Tibial nerve (tissue), 4 donors: ENCODE data around the gene SLF2. TPM values are rescaled to one million over a fixed set of nuclear protein-coding genes. Genes with fewer than 3 reads are reported as not detected.

ENCODE experiments used
- DNase-seq, 2 donors: peaks; one replicate each; pipeline ENCODE4 v3.0.0-alpha.2; 2019; ENCODE audit warnings: low spot score in 2 of 2
- H3K27ac ChIP-seq, 4 donors: fragments of 200-600 bp; sonication (generic) in 3 of 4; one replicate each; pipeline ENCODE4 v1.5.1; 2017 to 2019; ENCODE audit warnings: mild to moderate bottlenecking in 1 of 4
- H3K27me3 ChIP-seq, 2 donors: fragments of 200-600 bp; sonication (generic) in 1 of 2; one replicate each; pipeline versions ENCODE4 v1.5.1 to v1.6.0; 2017 to 2019
- H3K36me3 ChIP-seq, 3 donors: fragments of 200-600 bp; sonication (generic); one replicate each; pipeline ENCODE4 v1.5.1; 2018 to 2019
- H3K4me1 ChIP-seq, 4 donors: fragments of 200-600 bp; sonication (generic) in 3 of 4; one replicate each; pipeline ENCODE4 v1.5.1; 2017 to 2019
- H3K4me3 ChIP-seq, 4 donors: fragments of 200-600 bp; sonication (generic) in 3 of 4; one replicate each; pipeline ENCODE4 v1.5.1; 2017 to 2019; ENCODE audit warnings: mild to moderate bottlenecking in 1 of 4, moderate library complexity in 1 of 4
- H3K9me3 ChIP-seq, 4 donors: fragments of 200-600 bp; sonication (generic) in 3 of 4; one replicate each; pipeline ENCODE4 v1.5.1; 2017 to 2019
- CTCF ChIP-seq, 5 experiments: fragments of 200-600 bp in 3 of 5; fragments of 450-650 bp in 2 of 5; sonication (generic) in 3 of 5; IDR thresholded peaks; one replicate each; pipeline ENCODE4 v1.5.1; 2016 to 2019; ENCODE audit warnings: antibody characterized with exemption in 5 of 5, mild to moderate bottlenecking in 3 of 5, moderate library complexity in 2 of 5
- EP300 ChIP-seq, 2 donors: sonication (generic); formaldehyde crosslinking; IDR thresholded peaks; one replicate each; pipeline ENCODE4 v1.6.1; 2017; ENCODE audit warnings: antibody characterized with exemption in 2 of 2, mild to moderate bottlenecking in 1 of 2
- POLR2A ChIP-seq, 2 donors: fragments of 450-650 bp; IDR thresholded peaks; one replicate each; pipeline ENCODE4 v1.6.1; 2017; ENCODE audit warnings: antibody characterized with exemption in 2 of 2, mild to moderate bottlenecking in 2 of 2, moderate library complexity in 2 of 2
- whole genome bisulfite sequencing, 2 donors: methylation state at CpG; one replicate each; pipeline ENCODE4 v1.1.5; 2018; 5-methylcytosine and 5-hydroxymethylcytosine counted together
- total RNA-seq, 4 donors: library from RNA; depleted of rRNA; stranded (reverse); fragments of >200 nt; gene quantifications; one replicate each; pipeline ENCODE4 v1.1.0, GENCODE V29; 2016

Gene SLF2
- total RNA-seq, 4 donors from 2014 or later, result 25.7 to 37.7 (median 29.7) TPM

DNA sequence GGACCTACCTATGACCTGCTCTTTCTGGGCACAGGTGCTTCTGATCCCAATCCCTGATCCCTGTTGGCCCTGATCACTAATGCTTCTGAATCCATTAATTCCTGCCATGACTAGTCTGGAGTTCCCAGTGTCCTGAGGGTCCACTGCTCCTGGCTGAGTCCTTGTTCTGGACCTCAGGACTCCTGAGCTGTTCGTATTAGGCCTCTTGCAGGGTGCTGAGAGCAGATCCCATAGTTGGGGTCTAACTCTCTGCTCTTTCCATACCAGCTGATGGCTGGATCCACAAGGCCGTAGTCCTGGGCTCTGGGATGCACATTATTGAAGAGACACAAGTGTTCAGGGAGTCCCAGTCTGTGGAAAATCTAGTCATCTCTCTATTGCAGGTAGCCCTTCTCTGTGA lies 67.5 kb downstream of the SLF2 start:
- no peak for TF ChIP-seq POLR2A (IDR thresholded peaks at IDR 0.05)
- no peak for DNase-seq
- peaks cover 0 to 89% (median 0%) of the 10 kb centered on the region in 3 donors for H3K36me3 ChIP-seq

GRCh38 chr10:100980711-100981110 lies 67.9 kb downstream of the SLF2 start:
- Histone ChIP-seq H3K27ac (no peak overlapping the region), H3K36me3 (peaks cover 0 to 93% (median 0%) of the 10 kb centered on the region in 3 donors), H3K27me3 (no peaks in the 10 kb centered on the region), H3K4me3 (no peak overlapping the region), H3K9me3 (no peaks in the 10 kb centered on the region), H3K4me1 (peaks cover 0 to 13% (median 0%) of the 10 kb centered on the region in 4 donors)
- 86 to 97% methylated on average over 7 of the region's 7 CpGs for WGBS, 2 donors
- DNase-seq, result no peak
- TF ChIP-seq CTCF (IDR thresholded peaks at IDR 0.05) (no peak), EP300 (IDR thresholded peaks at IDR 0.05) (no peak), POLR2A (IDR thresholded peaks at IDR 0.05) (no peak)

More for the DNA sequence above, 67.5 kb downstream of the SLF2 start:
- Histone ChIP-seq H3K27ac (no peak overlapping the region), H3K9me3 (no peaks in the 10 kb centered on the region), H3K27me3 (no peaks in the 10 kb centered on the region), H3K4me1 (peaks cover 0 to 9% (median 0%) of the 10 kb centered on the region in 4 donors), H3K4me3 (no peak overlapping the region)
- WGBS, 2 donors, result 70 to 83% methylated on average over 2 of the region's 2 CpGs

DNA sequence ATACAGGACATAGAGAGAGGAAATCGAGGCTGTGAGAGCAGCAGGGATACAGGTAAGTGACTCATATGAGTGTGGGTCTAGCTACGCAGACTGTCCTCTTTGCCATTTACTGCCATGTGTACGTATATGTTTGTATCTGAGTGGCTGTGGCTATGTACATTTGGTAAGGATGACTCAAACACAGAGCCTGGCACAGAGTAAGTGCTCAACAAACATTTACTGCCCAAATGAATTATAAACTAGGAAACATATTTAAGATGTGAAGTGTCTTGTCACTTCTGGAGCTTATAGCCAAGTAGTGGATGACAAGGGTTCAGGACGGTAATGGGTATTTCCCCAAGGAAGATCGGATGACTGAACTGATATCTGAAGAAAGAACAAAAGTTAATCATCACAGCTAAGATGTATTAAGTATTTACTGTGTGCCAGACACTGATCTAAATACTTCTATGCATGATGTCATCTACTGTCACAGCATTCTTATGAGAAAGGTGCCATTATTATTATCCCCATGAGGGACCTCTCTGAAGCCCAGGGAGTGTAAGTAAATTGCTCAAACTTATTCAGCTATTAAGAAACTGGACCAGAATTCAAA lies 68.5 kb downstream of the SLF2 start:
- Histone ChIP-seq H3K9me3 (no peaks in the 10 kb centered on the region), H3K27ac (no peak overlapping the region), H3K4me1 (peaks cover 0 to 19% (median 2%) of the 10 kb centered on the region in 4 donors), H3K27me3 (no peaks in the 10 kb centered on the region), H3K4me3 (no peak overlapping the region), H3K36me3 (peaks cover 0 to 93% (median 0%) of the 10 kb centered on the region in 3 donors)
- TF ChIP-seq CTCF (IDR thresholded peaks at IDR 0.05) (no peak), POLR2A (IDR thresholded peaks at IDR 0.05) (no peak), EP300 (IDR thresholded peaks at IDR 0.05) (no peak)
- WGBS, 2 donors, result 86 to 92% methylated on average over 5 of the region's 5 CpGs
- no peak for DNase-seq

- no peak for DNase-seq
- Histone ChIP-seq H3K27ac (peak overlapping the region in 2 of 4 donors; percentile 70 to 87), H3K27me3 (no peaks in the 10 kb centered on the region), H3K9me3 (no peaks in the 10 kb centered on the region), H3K4me1 (peaks cover 0 to 31% (median 14%) of the 10 kb centered on the region in 4 donors), H3K36me3 (peaks cover 0 to 76% (median 0%) of the 10 kb centered on the region in 3 donors), H3K4me3 (no peak overlapping the region)
- TF ChIP-seq EP300 (IDR thresholded peaks at IDR 0.05) (no peak), CTCF (IDR thresholded peaks at IDR 0.05) (no peak), POLR2A (IDR thresholded peaks at IDR 0.05) (no peak)
- WGBS, 2 donors, result 87% methylated on average over 11 to 14 of the region's 24 CpGs
Measured at GRCh38 chr10:100982916-100983830, 70.4 kb downstream of the SLF2 start.

- TF ChIP-seq CTCF (IDR thresholded peaks at IDR 0.05) (no peak), EP300 (IDR thresholded peaks at IDR 0.05) (no peak), POLR2A (IDR thresholded peaks at IDR 0.05) (no peak)
- Histone ChIP-seq H3K9me3 (no peaks in the 10 kb centered on the region), H3K36me3 (peaks cover 0 to 68% (median 0%) of the 10 kb centered on the region in 3 donors), H3K27ac (peak overlapping the region; percentile 29 to 87 (median 54)), H3K27me3 (no peaks in the 10 kb centered on the region), H3K4me3 (no peak overlapping the region), H3K4me1 (peaks cover 0 to 40% (median 18%) of the 10 kb centered on the region in 4 donors)
- no peak for DNase-seq
- 63 to 73% methylated on average over 12 of the region's 13 CpGs for WGBS, 2 donors
Measured at GRCh38 chr10:100983868-100984671, 71.3 kb downstream of the SLF2 start.
